HFFc6 (cell line): ENCODE data around the gene LMO1. TPM values are rescaled to one million over a fixed set of nuclear protein-coding genes. Genes with fewer than 3 reads are reported as not detected.

Experiments
- DNase-seq: peaks from one replicate; pipeline ENCODE4 v3.0.0-alpha.2; 2018
- H3K27ac Mint-ChIP-seq: 2 replicates; pipeline ENCODE4 v1.8.0; 2020; ENCODE audit warnings: mild to moderate bottlenecking, mixed read lengths
- H3K27me3 Mint-ChIP-seq: 2 replicates; pipeline ENCODE4 v1.8.0; 2021; ENCODE audit warnings: mild to moderate bottlenecking, moderate library complexity, mixed read lengths; ENCODE audit not compliant: insufficient read depth
- H3K36me3 Mint-ChIP-seq: 2 replicates; pipeline ENCODE4 v1.8.0; 2021; ENCODE audit warnings: low read depth, mixed read lengths
- H3K4me1 Mint-ChIP-seq: 2 replicates; pipeline ENCODE4 v1.8.0; 2020; ENCODE audit warnings: low read depth, mixed read lengths
- H3K4me3 Mint-ChIP-seq: 2 replicates; pipeline ENCODE4 v1.8.0; 2020; ENCODE audit warnings: mild to moderate bottlenecking, moderate library complexity, mixed read lengths
- H3K9me3 Mint-ChIP-seq: 2 replicates; pipeline ENCODE4 v1.8.0; 2020; ENCODE audit warnings: mild to moderate bottlenecking, mixed read lengths
- total RNA-seq, 6 experiments: library from RNA; stranded (reverse); fragmentation: NEBNext Ultra II Directional; extraction: Animal tissue kit (Norgen Biotek cat#: 25700); gene quantifications; 2 replicates in 1 of 6; 3 replicates in 5 of 6; pipeline ENCODE4 v1.2.3, GENCODE V29; 2021
- TF ChIP-seq, protein P1 (sequence below): fragments of 200-600 bp; sonication (generic); IDR thresholded peaks from 2 replicates; pipeline ENCODE4 v1.5.0; 2021; ENCODE audit warnings: antibody characterized with exemption, mild to moderate bottlenecking

The LMO1 gene
- total RNA-seq, 6 experiments from 2014 or later: not detected

- H3K27ac Mint-ChIP-seq: no peak overlapping the region
- no peaks in the 10 kb centered on the region for H3K9me3 Mint-ChIP-seq
- no peak for DNase-seq
- H3K4me3 Mint-ChIP-seq: no peak overlapping the region
- peaks cover 13% of the 10 kb centered on the region for H3K27me3 Mint-ChIP-seq
- TF ChIP-seq, protein P1, sequence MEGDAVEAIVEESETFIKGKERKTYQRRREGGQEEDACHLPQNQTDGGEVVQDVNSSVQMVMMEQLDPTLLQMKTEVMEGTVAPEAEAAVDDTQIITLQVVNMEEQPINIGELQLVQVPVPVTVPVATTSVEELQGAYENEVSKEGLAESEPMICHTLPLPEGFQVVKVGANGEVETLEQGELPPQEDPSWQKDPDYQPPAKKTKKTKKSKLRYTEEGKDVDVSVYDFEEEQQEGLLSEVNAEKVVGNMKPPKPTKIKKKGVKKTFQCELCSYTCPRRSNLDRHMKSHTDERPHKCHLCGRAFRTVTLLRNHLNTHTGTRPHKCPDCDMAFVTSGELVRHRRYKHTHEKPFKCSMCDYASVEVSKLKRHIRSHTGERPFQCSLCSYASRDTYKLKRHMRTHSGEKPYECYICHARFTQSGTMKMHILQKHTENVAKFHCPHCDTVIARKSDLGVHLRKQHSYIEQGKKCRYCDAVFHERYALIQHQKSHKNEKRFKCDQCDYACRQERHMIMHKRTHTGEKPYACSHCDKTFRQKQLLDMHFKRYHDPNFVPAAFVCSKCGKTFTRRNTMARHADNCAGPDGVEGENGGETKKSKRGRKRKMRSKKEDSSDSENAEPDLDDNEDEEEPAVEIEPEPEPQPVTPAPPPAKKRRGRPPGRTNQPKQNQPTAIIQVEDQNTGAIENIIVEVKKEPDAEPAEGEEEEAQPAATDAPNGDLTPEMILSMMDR: no peak
- no peaks in the 10 kb centered on the region for H3K36me3 Mint-ChIP-seq
- H3K4me1 Mint-ChIP-seq: no peaks in the 10 kb centered on the region
Observed at GRCh38 chr11:8296872-8297271, 33.2 kb upstream of the LMO1 start.

DNA sequence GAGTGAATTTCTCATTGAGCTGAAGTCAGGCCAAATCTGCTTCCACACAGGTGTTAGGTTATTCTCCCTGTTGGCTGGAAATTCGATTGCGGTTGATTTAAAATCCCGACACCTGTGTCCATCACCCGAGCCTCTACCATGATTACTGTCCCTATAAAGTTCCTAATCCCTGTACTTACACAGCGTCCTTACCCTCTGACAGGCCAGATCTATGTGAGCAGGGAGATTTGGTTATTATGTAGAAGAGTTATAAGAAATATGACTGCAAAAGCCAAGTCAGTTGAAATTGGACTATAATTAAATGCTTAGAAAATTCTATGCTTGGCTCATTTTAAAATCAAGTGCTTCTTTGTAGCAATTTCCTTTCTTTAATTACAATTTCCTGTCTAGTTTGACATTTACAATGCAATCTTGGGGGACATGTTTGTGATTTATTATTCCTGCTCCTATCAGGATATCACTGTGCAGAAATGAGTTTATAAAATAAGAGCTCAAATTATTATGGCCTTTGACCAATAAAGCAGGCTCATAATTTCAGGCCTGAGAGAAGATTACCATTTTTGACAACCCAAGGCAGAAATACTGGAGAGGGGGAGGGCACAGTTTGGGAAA, 32.5 kb upstream of the LMO1 start:
- H3K27me3 Mint-ChIP-seq: peaks cover 18% of the 10 kb centered on the region
- no peak for DNase-seq
- H3K4me1 Mint-ChIP-seq: no peaks in the 10 kb centered on the region
- no peaks in the 10 kb centered on the region for H3K36me3 Mint-ChIP-seq
- TF ChIP-seq, protein P1: no peak
- no peak overlapping the region for H3K4me3 Mint-ChIP-seq
- H3K9me3 Mint-ChIP-seq: no peaks in the 10 kb centered on the region
- no peak overlapping the region for H3K27ac Mint-ChIP-seq

- Mint-ChIP-seq H3K27ac (no peak overlapping the region), H3K27me3 (peaks cover 19% of the 10 kb centered on the region), H3K9me3 (no peaks in the 10 kb centered on the region), H3K4me3 (no peak overlapping the region), H3K4me1 (no peaks in the 10 kb centered on the region), H3K36me3 (no peaks in the 10 kb centered on the region)
- DNase-seq: no peak
- TF ChIP-seq, protein P1: no peak
Observed at GRCh38 chr11:8294251-8294935, 30.7 kb upstream of the LMO1 start.

DNA sequence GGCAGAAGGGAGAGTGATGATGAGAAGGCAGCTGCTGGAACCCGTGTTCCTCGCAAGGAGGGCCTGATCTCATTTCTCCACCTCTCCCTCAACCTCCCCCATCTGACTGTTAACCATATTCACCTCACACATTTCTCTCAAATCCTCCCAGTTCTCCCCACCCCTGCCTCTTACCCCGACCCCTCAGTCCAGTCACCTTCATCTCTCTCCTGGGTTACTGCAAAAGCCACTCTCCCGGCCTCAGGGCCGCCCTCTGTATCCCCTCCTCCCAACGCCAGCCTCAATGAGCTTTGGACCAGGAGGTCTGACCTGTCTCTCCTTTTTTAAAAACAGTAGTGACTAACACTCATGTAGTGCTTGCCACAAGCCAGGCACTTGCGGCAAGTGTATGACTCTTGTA, 29.5 kb upstream of the LMO1 start:
- Mint-ChIP-seq H3K4me1 (no peaks in the 10 kb centered on the region), H3K36me3 (no peaks in the 10 kb centered on the region), H3K9me3 (no peaks in the 10 kb centered on the region), H3K4me3 (no peak overlapping the region), H3K27me3 (peaks cover 12% of the 10 kb centered on the region), H3K27ac (no peak overlapping the region)
- TF ChIP-seq, protein P1: no peak
- DNase-seq: no peak

DNA sequence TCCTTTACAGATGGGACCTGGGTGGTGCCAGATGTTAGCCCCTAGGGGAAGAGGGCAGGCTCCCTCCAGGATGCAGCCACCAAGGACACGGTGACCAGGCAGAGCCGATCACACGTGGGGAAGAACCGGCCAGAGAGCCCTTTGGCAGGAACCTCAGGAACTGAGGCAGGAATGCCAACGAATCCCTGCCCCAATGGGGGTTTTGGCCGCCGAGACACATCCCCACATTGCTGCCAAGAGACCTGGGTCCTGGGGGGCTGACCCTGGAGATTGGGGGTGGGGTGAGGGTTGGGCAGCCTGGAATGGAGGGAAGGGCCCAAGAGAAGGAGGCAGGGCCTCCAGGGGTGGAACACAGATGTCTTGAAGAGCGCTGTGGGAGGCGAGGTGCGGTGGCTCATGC, 28.7 kb upstream of the LMO1 start:
- TF ChIP-seq, protein P1: no peak
- H3K36me3 Mint-ChIP-seq: no peaks in the 10 kb centered on the region
- H3K9me3 Mint-ChIP-seq: no peaks in the 10 kb centered on the region

More for the DNA sequence above, 28.7 kb upstream of the LMO1 start:
- Mint-ChIP-seq H3K27ac (no peak overlapping the region), H3K4me3 (no peak overlapping the region), H3K4me1 (no peaks in the 10 kb centered on the region), H3K27me3 (peaks cover 12% of the 10 kb centered on the region)
- no peak for DNase-seq
